NCI-H526 treated with DMSO at 0.1 percent for 48 hours (cell line): ENCODE measurements around the gene IGF1.

ENCODE experiments used
- DNase-seq: peaks from one replicate; lab custom pipeline; 2025; lab: John Stamatoyannopoulos, UW

IGF1 gene

GRCh38 chr12:102496591-102496990, 16.2 kb upstream of the IGF1 start:
- no peak for DNase-seq

GRCh38 chr12:102487226-102487625, 6.9 kb upstream of the IGF1 start:
- no peak for DNase-seq

GRCh38 chr12:102486153-102486552, 5.8 kb upstream of the IGF1 start:
- DNase-seq = no peak

GRCh38 chr12:102484428-102484958, 4.1 kb upstream of the IGF1 start:
- DNase-seq = no peak

- no peak for DNase-seq
Observed at GRCh38 chr12:102484017-102484416, 3.7 kb upstream of the IGF1 start.

- DNase-seq = no peak
Observed at GRCh38 chr12:102483466-102483865, 3.1 kb upstream of the IGF1 start.

- no peak for DNase-seq
Observed at GRCh38 chr12:102481705-102482425, 1.5 kb upstream of the IGF1 start.

- no peak for DNase-seq
Observed at GRCh38 chr12:102479939-102480338, 424 bp downstream of the IGF1 start.

- DNase-seq = no peak
Observed at GRCh38 chr12:102479099-102479885, 1.1 kb downstream of the IGF1 start.

- DNase-seq = no peak
Observed at GRCh38 chr12:102478405-102479098, 1.8 kb downstream of the IGF1 start.

GRCh38 chr12:102475355-102475754, 5.0 kb downstream of the IGF1 start:
- no peak for DNase-seq

- no peak for DNase-seq
Observed at GRCh38 chr12:102474438-102475064, 5.8 kb downstream of the IGF1 start.

- no peak for DNase-seq
Observed at GRCh38 chr12:102472496-102472895, 7.9 kb downstream of the IGF1 start.

GRCh38 chr12:102471556-102471955, 8.8 kb downstream of the IGF1 start:
- DNase-seq = no peak

- DNase-seq = no peak
Observed at GRCh38 chr12:102470945-102471344, 9.4 kb downstream of the IGF1 start.

- no peak for DNase-seq
Observed at GRCh38 chr12:102468261-102468915, 12.0 kb downstream of the IGF1 start.

GRCh38 chr12:102465762-102466560, 14.4 kb downstream of the IGF1 start:
- no peak for DNase-seq

- DNase-seq = no peak
Observed at GRCh38 chr12:102463659-102464249, 16.6 kb downstream of the IGF1 start.

- DNase-seq = no peak
Observed at GRCh38 chr12:102462795-102463465, 17.4 kb downstream of the IGF1 start.

GRCh38 chr12:102462386-102462785, 18.0 kb downstream of the IGF1 start:
- no peak for DNase-seq
